ENCODE measurements around the gene MRPL36.

GRCh38 chr5:1765141-1765879, 34.3 kb downstream of the MRPL36 start:
- TF ChIP-seq SP1 (IDR thresholded peaks at IDR 0.05) (no peak), NFRKB (IDR thresholded peaks at IDR 0.05) (no peak), FOXM1 (IDR thresholded peaks at IDR 0.05; ENCODE audit: borderline replicate concordance) (no peak), SUZ12 (IDR thresholded peaks at IDR 0.05) (no peak), ELF4 (IDR thresholded peaks at IDR 0.05) (no peak), TARDBP (IDR thresholded peaks at IDR 0.05) (no peak), ARNT (IDR thresholded peaks at IDR 0.05) (no peak), FOXA1 (IDR thresholded peaks at IDR 0.05) (no peak), PKNOX1 (IDR thresholded peaks at IDR 0.05) (no peak), FOXK2 (IDR thresholded peaks at IDR 0.05) (no peak), CTBP1 (IDR thresholded peaks at IDR 0.05; ENCODE audit: borderline replicate concordance) (no peak), ZNF384 (IDR thresholded peaks at IDR 0.05) (no peak), BHLHE40 (IDR thresholded peaks at IDR 0.05; ENCODE audit: borderline replicate concordance) (no peak)

Data from HEK293T (cell line).